Stomach smooth muscle (tissue), 2 donors: ENCODE measurements around the gene GRK4.
"Not testable (repeated sequence)": the region's sequence is repeated elsewhere in the genome, so short reads cannot be mapped to it uniquely, and the experiment has no call there.

ENCODE experiments used
- H3K27ac ChIP-seq: one replicate; pipeline ENCODE4 v1.7.0; 2013; ENCODE audit warnings: mild to moderate bottlenecking, low read length, inconsistent platforms
- H3K27me3 ChIP-seq, 2 donors: one replicate each; pipeline ENCODE4 v1.7.0; 2013; ENCODE audit warnings: low read length in 2 of 2; ENCODE audit not compliant: insufficient read depth in 2 of 2, control insufficient read depth in 1 of 2
- H3K36me3 ChIP-seq, 2 donors: one replicate each; pipeline ENCODE4 v1.7.0; 2013; ENCODE audit warnings: low read length in 2 of 2; ENCODE audit not compliant: control insufficient read depth in 2 of 2, insufficient read depth in 2 of 2
- H3K4me1 ChIP-seq: one replicate; pipeline ENCODE4 v1.7.0; 2013; ENCODE audit warnings: low read length; ENCODE audit not compliant: control insufficient read depth, insufficient read depth
- H3K4me3 ChIP-seq, 2 donors: one replicate each; pipeline ENCODE4 v1.7.0; 2013; ENCODE audit warnings: low read length in 2 of 2
- H3K9ac ChIP-seq, 2 donors: one replicate each; pipeline ENCODE4 v1.7.0; 2013; ENCODE audit warnings: low read length in 2 of 2, mild to moderate bottlenecking in 1 of 2
- H3K9me3 ChIP-seq, 2 donors: one replicate each; pipeline ENCODE4 v1.7.0; 2013; ENCODE audit warnings: low read length in 2 of 2; ENCODE audit not compliant: control insufficient read depth in 2 of 2
- donor health status: healthy.
- donor health status: Pancreatic carcinoma.

GRK4 gene

GRCh38 chr4:2953496-2953895, 9.9 kb upstream of the GRK4 start:
- no peak overlapping the region for H3K9ac ChIP-seq
- peaks cover 3% of the 10 kb centered on the region for H3K4me1 ChIP-seq
- no peak overlapping the region for H3K27ac ChIP-seq
- H3K4me3 ChIP-seq: no peak overlapping the region
- H3K36me3 ChIP-seq: peaks cover 51 to 56% of the 10 kb centered on the region in 2 donors
- H3K9me3 ChIP-seq: no peaks in the 10 kb centered on the region
- H3K27me3 ChIP-seq: no peaks in the 10 kb centered on the region

- peaks cover 4% of the 10 kb centered on the region for H3K4me1 ChIP-seq
- no peak overlapping the region for H3K9ac ChIP-seq
- no peaks in the 10 kb centered on the region for H3K9me3 ChIP-seq
- no peaks in the 10 kb centered on the region for H3K27me3 ChIP-seq
- H3K36me3 ChIP-seq: peaks cover 43 to 52% of the 10 kb centered on the region in 2 donors
- no peak overlapping the region for H3K4me3 ChIP-seq
- H3K27ac ChIP-seq: no peak overlapping the region
Observed at GRCh38 chr4:2954358-2955185, 8.8 kb upstream of the GRK4 start.

- H3K9me3 ChIP-seq, H3K9ac ChIP-seq, H3K27ac ChIP-seq, H3K4me1 ChIP-seq, H3K27me3 ChIP-seq, H3K4me3 ChIP-seq: not testable (repeated sequence)
- peaks cover 34 to 44% of the 10 kb centered on the region in 2 donors for H3K36me3 ChIP-seq
Observed at GRCh38 chr4:2955186-2956044, 8.0 kb upstream of the GRK4 start.

GRCh38 chr4:2958446-2958845, 4.9 kb upstream of the GRK4 start:
- H3K9ac ChIP-seq: no peak overlapping the region
- H3K9me3 ChIP-seq: no peaks in the 10 kb centered on the region
- peaks cover 15% of the 10 kb centered on the region for H3K4me1 ChIP-seq
- H3K4me3 ChIP-seq: no peak overlapping the region
- no peaks in the 10 kb centered on the region for H3K27me3 ChIP-seq
- peaks cover 15 to 23% of the 10 kb centered on the region in 2 donors for H3K36me3 ChIP-seq
- no peak overlapping the region for H3K27ac ChIP-seq

- H3K4me1 ChIP-seq: peaks cover 22% of the 10 kb centered on the region
- not testable (repeated sequence) for H3K9me3 ChIP-seq, H3K27me3 ChIP-seq
Observed at GRCh38 chr4:2960450-2960849, 2.9 kb upstream of the GRK4 start.

GRCh38 chr4:2961421-2961810, 2.0 kb upstream of the GRK4 start:
- no peaks in the 10 kb centered on the region for H3K9me3 ChIP-seq
- peaks cover 22% of the 10 kb centered on the region for H3K4me1 ChIP-seq

More at GRCh38 chr4:2960450-2960849, 2.9 kb upstream of the GRK4 start:
- H3K4me3 ChIP-seq, H3K27ac ChIP-seq, H3K9ac ChIP-seq: not testable (repeated sequence)
- H3K36me3 ChIP-seq: peaks cover 15 to 20% of the 10 kb centered on the region in 2 donors

GRCh38 chr4:2961811-2962441, 1.4 kb upstream of the GRK4 start:
- peak overlapping the region; percentile 92 to 96 for H3K9ac ChIP-seq
- no peaks in the 10 kb centered on the region for H3K27me3 ChIP-seq
- peaks cover 22% of the 10 kb centered on the region for H3K4me1 ChIP-seq
- H3K27ac ChIP-seq: no peak overlapping the region
- H3K9me3 ChIP-seq: no peaks in the 10 kb centered on the region
- H3K36me3 ChIP-seq: peaks cover 4 to 13% of the 10 kb centered on the region in 2 donors
- peak overlapping the region; percentile 84 to 97 for H3K4me3 ChIP-seq

More at GRCh38 chr4:2961421-2961810, 2.0 kb upstream of the GRK4 start:
- Histone ChIP-seq H3K36me3 (peaks cover 6 to 17% of the 10 kb centered on the region in 2 donors), H3K27ac (no peak overlapping the region), H3K27me3 (no peaks in the 10 kb centered on the region), H3K9ac (peak overlapping the region; percentile 4 to 5), H3K4me3 (peak overlapping the region in 1 of 2 donors; percentile 97)

- Histone ChIP-seq H3K9me3 (no peaks in the 10 kb centered on the region), H3K27ac (peak overlapping the region; percentile 80), H3K27me3 (no peaks in the 10 kb centered on the region), H3K4me3 (peak overlapping the region; percentile 84 to 97), H3K9ac (peak overlapping the region; percentile 92 to 96), H3K4me1 (peaks cover 22% of the 10 kb centered on the region), H3K36me3 (peaks cover 0 to 9% of the 10 kb centered on the region in 2 donors)
Observed at GRCh38 chr4:2962614-2963174, 677 bp upstream of the GRK4 start.

GRCh38 chr4:2963966-2964471, 648 bp downstream of the GRK4 start:
- Histone ChIP-seq H3K4me1 (peaks cover 19% of the 10 kb centered on the region), H3K9me3 (no peaks in the 10 kb centered on the region), H3K36me3 (no peaks in the 10 kb centered on the region), H3K9ac (peak overlapping the region; percentile 65 to 74), H3K27ac (peak overlapping the region; percentile 37), H3K4me3 (peak overlapping the region; percentile 84 to 97), H3K27me3 (no peaks in the 10 kb centered on the region)

GRCh38 chr4:2964706-2965258, 1.4 kb downstream of the GRK4 start:
- Histone ChIP-seq H3K4me1 (peaks cover 19% of the 10 kb centered on the region), H3K27ac (no peak overlapping the region), H3K4me3 (peak overlapping the region in 1 of 2 donors; percentile 84), H3K9ac (peak overlapping the region in 1 of 2 donors; percentile 65), H3K36me3 (no peaks in the 10 kb centered on the region), H3K27me3 (no peaks in the 10 kb centered on the region), H3K9me3 (no peaks in the 10 kb centered on the region)
